Endodermal cell (in vitro differentiated cells): ENCODE data around the gene PCGF5. TPM values are rescaled to one million over a fixed set of nuclear protein-coding genes. Genes with fewer than 3 reads are reported as not detected.

ENCODE experiments used
- DNase-seq: peaks from one replicate; pipeline ENCODE4 v3.0.0-alpha.2; 2017
- H3K27ac ChIP-seq: 2 replicates; pipeline ENCODE4 v1.5.1; 2013; ENCODE audit warnings: mild to moderate bottlenecking, low read depth, low read length, moderate library complexity
- H3K27me3 ChIP-seq: 2 replicates; pipeline ENCODE4 v1.6.1; 2013; ENCODE audit warnings: mild to moderate bottlenecking, low read length, moderate library complexity; ENCODE audit not compliant: insufficient read depth, control insufficient read depth, poor library complexity, severe bottlenecking
- H3K36me3 ChIP-seq: 2 replicates; pipeline ENCODE4 v1.7.0; 2013; ENCODE audit warnings: mild to moderate bottlenecking, low read length, moderate library complexity; ENCODE audit not compliant: control insufficient read depth, insufficient read depth
- H3K4me1 ChIP-seq: one replicate; pipeline ENCODE4 v1.7.0; 2013; ENCODE audit warnings: low read length; ENCODE audit not compliant: control insufficient read depth, insufficient read depth
- H3K4me3 ChIP-seq: 2 replicates; pipeline ENCODE4 v1.5.1; 2013; ENCODE audit warnings: mild to moderate bottlenecking, low read length, moderate library complexity
- H3K9ac ChIP-seq: 2 replicates; pipeline ENCODE4 v1.6.1; 2013; ENCODE audit warnings: mild to moderate bottlenecking, low read length, moderate library complexity; ENCODE audit not compliant: poor library complexity, severe bottlenecking; ENCODE audit errors: extremely low read depth
- H3K9me3 ChIP-seq: 2 replicates; pipeline ENCODE4 v1.6.1; 2013; ENCODE audit warnings: mild to moderate bottlenecking, low read length, moderate library complexity; ENCODE audit not compliant: control insufficient read depth
- H3K27ac Mint-ChIP-seq: 2 replicates; pipeline ENCODE4 v1.8.0; 2020; ENCODE audit warnings: mixed read lengths
- H3K27me3 Mint-ChIP-seq: 2 replicates; pipeline ENCODE4 v1.8.0; 2021; ENCODE audit warnings: mild to moderate bottlenecking, mixed read lengths; ENCODE audit not compliant: insufficient read depth
- H3K36me3 Mint-ChIP-seq: 2 replicates; pipeline ENCODE4 v1.8.0; 2020; ENCODE audit warnings: low read depth, mixed read lengths
- H3K4me1 Mint-ChIP-seq: 2 replicates; pipeline ENCODE4 v1.8.0; 2020; ENCODE audit warnings: mixed read lengths
- H3K4me3 Mint-ChIP-seq: 2 replicates; pipeline ENCODE4 v1.8.0; 2020; ENCODE audit warnings: mild to moderate bottlenecking, moderate library complexity, mixed read lengths
- H3K9me3 Mint-ChIP-seq: 2 replicates; pipeline ENCODE4 v1.8.0; 2020; ENCODE audit warnings: mild to moderate bottlenecking, mixed read lengths
- WGBS, 2 experiments: methylation state at CpG; one replicate each; pipeline versions ENCODE4 v1.1.5 to v1.1.7; 2013; ENCODE audit warnings: missing lambda C conversion rate in 2 of 2, mixed read lengths in 1 of 2; ENCODE audit not compliant: insufficient coverage in 1 of 2, insufficient read length in 1 of 2; 5-methylcytosine and 5-hydroxymethylcytosine counted together
- total RNA-seq, 2 donors: library from RNA; stranded (reverse); fragmentation: NEBNext Ultra II Directional in 1 of 2; extraction: Animal tissue kit (Norgen Biotek cat#: 25700) in 1 of 2; gene quantifications; 2 replicates in 1 of 2; 3 replicates in 1 of 2; pipeline ENCODE4 v1.2.1, GENCODE V29; 2021
- TF ChIP-seq, protein P1 (sequence below): fragments of 200-600 bp; sonication (generic); conservative IDR thresholded peaks from 2 replicates; pipeline ENCODE4 v1.5.0; 2021; ENCODE audit warnings: antibody characterized with exemption, mild to moderate bottlenecking

The PCGF5 gene
- total RNA-seq, 2 donors from 2014 or later = 6.8 to 9.2 TPM

GRCh38 chr10:91309711-91310110 lies 89.2 kb downstream of the PCGF5 start:
- TF ChIP-seq, protein P1, sequence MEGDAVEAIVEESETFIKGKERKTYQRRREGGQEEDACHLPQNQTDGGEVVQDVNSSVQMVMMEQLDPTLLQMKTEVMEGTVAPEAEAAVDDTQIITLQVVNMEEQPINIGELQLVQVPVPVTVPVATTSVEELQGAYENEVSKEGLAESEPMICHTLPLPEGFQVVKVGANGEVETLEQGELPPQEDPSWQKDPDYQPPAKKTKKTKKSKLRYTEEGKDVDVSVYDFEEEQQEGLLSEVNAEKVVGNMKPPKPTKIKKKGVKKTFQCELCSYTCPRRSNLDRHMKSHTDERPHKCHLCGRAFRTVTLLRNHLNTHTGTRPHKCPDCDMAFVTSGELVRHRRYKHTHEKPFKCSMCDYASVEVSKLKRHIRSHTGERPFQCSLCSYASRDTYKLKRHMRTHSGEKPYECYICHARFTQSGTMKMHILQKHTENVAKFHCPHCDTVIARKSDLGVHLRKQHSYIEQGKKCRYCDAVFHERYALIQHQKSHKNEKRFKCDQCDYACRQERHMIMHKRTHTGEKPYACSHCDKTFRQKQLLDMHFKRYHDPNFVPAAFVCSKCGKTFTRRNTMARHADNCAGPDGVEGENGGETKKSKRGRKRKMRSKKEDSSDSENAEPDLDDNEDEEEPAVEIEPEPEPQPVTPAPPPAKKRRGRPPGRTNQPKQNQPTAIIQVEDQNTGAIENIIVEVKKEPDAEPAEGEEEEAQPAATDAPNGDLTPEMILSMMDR = no peak
- 98 to 100% methylated on average over 1 to 3 of the region's 3 CpGs for WGBS, 2 experiments
- no peaks in the 10 kb centered on the region for H3K36me3 Mint-ChIP-seq
- no peak overlapping the region for H3K9ac ChIP-seq
- H3K4me1 Mint-ChIP-seq = no peaks in the 10 kb centered on the region
- no peak overlapping the region for H3K4me3 Mint-ChIP-seq
- H3K9me3 Mint-ChIP-seq = no peaks in the 10 kb centered on the region
- H3K4me3 ChIP-seq = no peak overlapping the region
- H3K36me3 ChIP-seq = no peaks in the 10 kb centered on the region
- no peak overlapping the region for H3K27ac Mint-ChIP-seq
- no peak overlapping the region for H3K27ac ChIP-seq
- DNase-seq = no peak
- peaks cover 50% of the 10 kb centered on the region for H3K27me3 ChIP-seq
- H3K27me3 Mint-ChIP-seq = peaks cover 17% of the 10 kb centered on the region
- no peaks in the 10 kb centered on the region for H3K9me3 ChIP-seq
- no peaks in the 10 kb centered on the region for H3K4me1 ChIP-seq

DNA sequence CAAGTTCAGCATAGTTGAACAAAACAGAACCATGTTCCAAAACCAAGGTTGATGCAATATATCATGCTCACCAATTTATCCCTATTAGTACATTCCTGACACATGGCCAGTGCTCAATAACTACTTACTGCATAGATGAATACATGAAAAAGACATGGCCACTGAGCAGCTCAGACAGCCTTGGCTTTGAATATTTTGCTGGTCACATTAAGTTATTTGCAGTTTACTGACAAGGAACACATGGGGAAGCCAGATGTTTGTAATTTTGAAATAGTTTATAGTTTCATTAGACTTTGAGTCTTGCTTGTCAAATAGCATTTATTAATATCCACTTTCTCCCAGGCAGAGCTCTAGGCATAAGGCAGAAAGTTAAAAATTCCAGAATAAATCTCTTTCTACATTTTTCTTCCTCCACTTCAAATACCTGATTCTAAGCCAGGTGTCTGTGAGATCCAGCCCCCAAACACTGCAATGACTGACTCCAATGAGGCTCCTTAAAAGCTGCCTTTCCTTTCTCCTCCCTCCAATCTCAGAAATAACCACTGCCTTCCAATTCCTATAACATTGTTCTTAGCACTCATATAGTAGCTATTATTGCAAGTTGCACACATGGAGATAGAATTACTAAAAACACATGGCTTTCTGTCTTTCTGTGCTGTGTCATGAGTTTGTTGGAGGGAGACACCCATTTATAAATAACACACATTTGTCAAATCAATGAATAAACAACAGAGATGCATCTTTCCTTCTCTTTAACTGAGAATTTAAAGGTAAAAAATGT lies 91.3 kb downstream of the PCGF5 start:
- H3K36me3 Mint-ChIP-seq = no peaks in the 10 kb centered on the region
- Histone ChIP-seq H3K4me1 (no peaks in the 10 kb centered on the region), H3K9ac (no peak overlapping the region), H3K27me3 (peaks cover 30% of the 10 kb centered on the region), H3K36me3 (no peaks in the 10 kb centered on the region), H3K4me3 (no peak overlapping the region), H3K9me3 (no peaks in the 10 kb centered on the region), H3K27ac (no peak overlapping the region)
- H3K9me3 Mint-ChIP-seq = no peaks in the 10 kb centered on the region
- H3K4me3 Mint-ChIP-seq = no peak overlapping the region
- TF ChIP-seq, protein P1 = no peak
- DNase-seq = no peak
- H3K27ac Mint-ChIP-seq = no peak overlapping the region
- no peaks in the 10 kb centered on the region for H3K4me1 Mint-ChIP-seq
- H3K27me3 Mint-ChIP-seq = peaks cover 17% of the 10 kb centered on the region

DNA sequence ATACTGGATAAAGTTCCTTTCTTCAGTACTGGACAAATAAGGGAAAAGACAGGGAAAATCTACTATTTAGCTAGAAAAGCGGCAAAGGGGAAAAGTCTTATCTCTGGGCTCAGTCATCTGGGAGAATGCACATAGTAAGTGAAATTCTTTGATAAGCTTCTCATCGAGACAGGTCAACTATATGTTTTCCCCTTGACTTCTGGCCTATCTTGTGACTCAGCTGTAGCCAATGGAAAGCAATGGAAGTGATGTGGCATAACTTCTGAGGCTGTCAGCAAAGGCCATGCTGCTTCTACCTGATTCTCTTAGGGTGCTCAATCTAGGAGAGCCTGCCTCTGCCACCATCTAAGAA lies 91.9 kb downstream of the PCGF5 start:
- Mint-ChIP-seq H3K4me1 (no peaks in the 10 kb centered on the region), H3K27me3 (peaks cover 17% of the 10 kb centered on the region), H3K36me3 (no peaks in the 10 kb centered on the region), H3K27ac (no peak overlapping the region), H3K4me3 (no peak overlapping the region), H3K9me3 (no peaks in the 10 kb centered on the region)
- H3K9ac ChIP-seq = no peak overlapping the region
- H3K9me3 ChIP-seq = no peaks in the 10 kb centered on the region
- no peaks in the 10 kb centered on the region for H3K4me1 ChIP-seq
- DNase-seq = no peak
- peaks cover 29% of the 10 kb centered on the region for H3K27me3 ChIP-seq
- no peaks in the 10 kb centered on the region for H3K36me3 ChIP-seq
- WGBS, 2 experiments = 93 to 97% methylated on average over 2 of the region's 2 CpGs
- H3K4me3 ChIP-seq = no peak overlapping the region
- H3K27ac ChIP-seq = no peak overlapping the region
- TF ChIP-seq, protein P1 = no peak
